Activated CD4-positive, alpha-beta T cell treated with anti-CD3 and anti-CD28 coated beads for 1 hour (primary cell): ENCODE measurements around the gene ATP8B4.
"Not testable (repeated sequence)": the region's sequence is repeated elsewhere in the genome, so short reads cannot be mapped to it uniquely, and the experiment has no call there.

ENCODE experiments used
- DNase-seq: peaks from one replicate; pipeline ENCODE4 v3.0.0-alpha.2; 2020

ATP8B4 gene

DNA sequence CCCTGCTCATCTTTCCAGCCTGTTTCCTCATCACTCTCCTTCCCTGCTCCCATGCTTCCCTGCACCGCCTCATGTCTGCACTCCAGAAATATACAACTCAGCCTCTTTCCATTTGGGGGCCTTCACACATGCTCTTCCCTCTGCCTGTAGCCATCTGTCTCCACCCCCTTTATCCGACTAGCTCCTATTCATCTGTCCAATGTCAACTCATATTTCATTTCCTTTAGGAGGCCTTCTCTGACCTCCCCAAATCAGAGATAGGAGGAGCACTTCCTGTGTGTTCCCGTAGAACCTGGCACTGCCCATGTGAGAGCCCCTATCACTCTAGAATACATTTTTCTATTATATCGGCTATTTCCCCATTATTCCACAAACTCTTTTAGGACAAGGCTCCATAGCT is 10.6 kb downstream of the ATP8B4 start:
- DNase-seq: no peak

DNA sequence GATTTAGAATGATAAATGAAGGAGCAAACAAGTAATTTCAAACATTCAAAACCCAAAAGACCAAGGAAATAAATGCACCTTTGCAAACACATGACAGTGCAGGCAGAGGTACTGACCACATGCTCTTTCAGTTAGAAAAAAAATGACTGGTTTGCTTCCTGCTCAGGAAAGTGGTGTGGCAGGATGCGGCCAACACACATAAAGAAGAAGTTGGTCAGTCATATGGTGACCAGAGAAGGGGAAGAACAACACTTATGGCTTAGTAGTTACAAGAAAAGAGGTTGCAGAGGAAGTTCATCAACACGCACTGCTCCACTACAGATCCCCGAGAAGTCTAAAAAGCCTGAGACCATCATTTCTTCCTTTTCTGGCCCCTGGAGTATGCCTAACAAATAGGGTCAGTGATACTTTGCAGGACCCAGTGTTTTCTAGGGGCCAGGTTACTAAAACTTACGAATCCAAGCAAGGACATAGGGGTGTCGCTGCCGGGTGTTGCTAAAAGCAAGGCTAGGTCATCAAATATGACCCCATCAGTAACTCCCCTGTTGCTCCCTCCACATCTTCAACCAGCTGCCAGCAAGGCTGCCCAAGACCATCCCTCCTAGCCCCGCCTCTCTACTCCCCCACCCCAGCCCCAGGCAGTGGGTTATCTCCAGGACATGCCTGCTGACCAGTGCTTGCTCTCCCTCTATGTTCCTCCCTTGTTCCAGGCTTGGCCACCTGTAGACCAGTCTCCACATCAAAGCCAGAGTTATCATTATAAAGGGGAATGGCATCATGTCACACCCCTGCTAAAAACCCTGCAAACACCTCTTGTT is 11.2 kb downstream of the ATP8B4 start:
- DNase-seq: no peak

DNA sequence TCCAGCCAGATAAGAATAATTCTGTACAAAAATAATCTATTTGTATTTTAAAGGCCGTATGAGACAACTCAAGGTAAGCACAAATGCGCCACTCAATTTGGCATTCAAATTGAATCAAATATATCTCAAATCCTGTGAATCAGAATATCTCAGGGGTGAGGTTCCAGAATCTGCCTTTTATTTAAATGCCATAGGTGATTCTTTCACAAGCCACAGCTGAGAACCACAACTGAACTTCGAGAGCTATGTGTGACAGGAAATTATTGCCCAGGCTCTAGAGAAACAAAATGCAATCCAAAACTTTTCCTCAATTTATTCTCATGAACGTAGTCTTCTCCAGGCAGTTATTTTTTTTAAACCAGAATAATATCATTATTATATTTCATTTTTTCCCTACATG is 11.9 kb downstream of the ATP8B4 start:
- no peak for DNase-seq

DNA sequence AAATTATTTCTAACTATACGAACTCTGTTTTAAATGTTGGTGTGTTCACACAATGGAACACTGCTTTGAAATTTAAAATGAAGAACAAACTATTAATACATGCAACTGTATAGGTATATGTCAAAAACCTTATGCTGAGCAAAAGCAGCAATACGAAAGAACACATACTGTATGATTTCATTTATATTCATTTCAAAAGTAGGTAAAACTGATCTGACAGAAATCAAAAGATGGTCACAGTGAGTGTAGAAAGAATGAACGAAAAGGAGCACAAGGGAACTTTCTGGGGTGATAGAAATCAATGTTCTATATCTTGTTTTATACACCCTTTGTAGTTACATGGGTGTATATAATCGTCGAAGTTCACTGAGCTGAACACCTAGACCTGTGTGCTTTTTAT is 12.6 kb downstream of the ATP8B4 start:
- DNase-seq: no peak

DNA sequence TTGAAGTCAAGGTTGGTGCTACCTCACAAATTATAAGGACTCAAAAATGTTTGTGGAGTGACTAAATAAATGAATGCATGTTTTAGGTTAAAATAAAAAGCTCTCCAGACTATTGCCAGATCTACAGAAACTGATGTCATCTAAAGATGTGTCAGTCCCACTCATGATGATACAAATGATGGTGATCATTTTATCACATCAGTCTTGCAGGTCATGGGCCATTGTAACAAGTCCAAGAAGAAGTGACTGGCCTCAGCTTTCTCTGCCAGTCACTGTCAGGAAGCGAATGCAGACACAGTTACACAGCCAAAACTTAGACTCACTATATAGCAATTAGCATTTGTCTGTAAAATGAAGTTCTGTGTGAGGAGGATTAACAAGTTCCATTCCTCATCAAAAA is 18.5 kb downstream of the ATP8B4 start:
- no peak for DNase-seq

DNA sequence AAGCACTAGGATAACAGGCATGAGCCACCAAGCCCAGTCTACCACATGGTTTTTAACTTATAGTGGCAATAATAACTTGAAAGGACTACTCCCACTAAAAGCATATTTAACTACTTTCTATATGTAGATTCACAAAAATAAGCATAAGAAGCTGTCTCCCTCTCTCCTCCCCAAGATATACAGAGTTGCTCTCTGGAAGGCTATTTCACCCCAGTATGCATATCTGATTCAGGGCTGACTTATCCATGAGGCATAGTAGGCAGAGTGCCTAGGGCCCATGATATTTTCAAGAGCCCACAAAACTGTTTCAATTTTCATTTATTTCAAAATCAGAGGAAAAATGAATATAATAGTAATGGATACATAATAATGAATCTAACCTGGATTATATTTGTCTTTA is 20.5 kb downstream of the ATP8B4 start:
- DNase-seq: no peak

DNA sequence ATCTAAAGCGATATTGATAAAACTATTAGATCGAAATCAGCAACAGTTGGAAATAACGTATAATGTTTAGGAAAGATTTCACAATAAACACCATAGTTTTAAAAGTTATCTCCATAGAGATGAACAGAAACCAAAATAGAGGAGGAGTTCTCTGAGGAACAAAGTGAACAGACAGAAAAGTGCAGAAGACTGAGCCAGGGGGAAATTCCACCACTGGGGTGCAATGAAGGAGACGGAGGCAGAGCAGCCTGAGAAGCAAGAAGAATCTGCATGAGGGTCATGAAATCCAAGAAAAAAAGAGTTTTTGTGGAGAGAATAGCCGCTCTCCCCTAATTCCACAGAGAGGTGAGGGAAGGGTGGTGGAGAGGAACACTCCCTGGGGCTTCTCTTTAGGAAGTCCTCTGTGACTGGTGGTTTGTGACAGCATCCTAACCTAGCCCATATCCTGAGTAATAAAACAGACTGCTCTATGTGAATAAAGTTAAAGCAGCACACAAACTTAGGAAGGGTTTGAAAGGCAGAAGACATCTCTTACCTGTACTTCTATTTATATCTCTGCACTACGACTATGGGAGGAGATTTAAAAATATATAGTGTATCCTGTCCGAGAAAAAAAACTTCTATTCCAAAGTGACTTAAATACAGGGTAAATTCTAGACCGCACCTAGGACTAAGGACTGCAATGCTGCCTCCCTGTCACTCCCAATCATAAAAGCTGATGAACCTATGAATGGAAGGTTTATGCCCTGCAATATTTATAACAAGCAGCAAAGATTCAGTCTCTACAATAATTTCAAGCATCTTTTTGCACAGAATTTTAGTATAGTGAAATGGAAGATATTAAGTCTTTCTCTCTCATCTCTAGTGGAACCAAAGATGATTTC is 22.9 kb downstream of the ATP8B4 start:
- no peak for DNase-seq

DNA sequence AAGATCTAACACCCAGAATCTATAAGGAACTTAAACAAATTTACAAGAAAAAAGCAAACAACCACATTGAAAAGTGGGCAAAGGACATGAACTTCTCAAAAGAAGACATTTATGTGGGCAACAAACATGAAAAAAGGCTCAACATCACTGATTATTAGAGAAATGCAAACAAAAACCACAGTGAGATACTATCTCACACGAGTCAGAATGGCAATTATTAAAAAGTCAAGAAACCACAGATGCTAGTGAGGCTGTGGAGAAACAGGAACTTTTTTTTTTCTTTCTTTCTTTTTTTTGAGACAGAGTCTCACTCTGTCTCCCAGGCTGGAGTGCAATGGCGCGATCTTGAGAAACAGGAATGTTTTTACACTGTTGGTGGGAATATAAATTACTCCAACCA is 29.6 kb downstream of the ATP8B4 start:
- not testable (repeated sequence) for DNase-seq

DNA sequence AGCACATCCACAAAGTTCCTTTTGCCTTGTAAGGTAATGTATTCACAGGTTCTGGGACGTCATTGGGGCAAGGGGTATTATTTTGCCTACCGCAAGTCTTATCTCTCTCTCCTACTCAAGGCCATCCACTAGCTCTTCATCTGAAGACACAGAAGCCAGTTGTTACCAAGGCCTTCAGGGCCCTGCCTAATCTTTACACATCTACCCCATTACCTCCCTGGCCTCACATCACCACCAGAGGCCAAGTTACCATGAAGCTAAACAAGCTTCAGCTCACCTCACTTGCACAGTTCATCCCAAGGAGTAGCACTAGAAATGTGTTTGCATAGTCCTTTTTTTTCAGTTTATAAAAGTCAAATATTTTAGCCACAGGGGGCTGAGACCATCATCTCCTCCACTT is 34.1 kb downstream of the ATP8B4 start:
- DNase-seq: no peak

DNA sequence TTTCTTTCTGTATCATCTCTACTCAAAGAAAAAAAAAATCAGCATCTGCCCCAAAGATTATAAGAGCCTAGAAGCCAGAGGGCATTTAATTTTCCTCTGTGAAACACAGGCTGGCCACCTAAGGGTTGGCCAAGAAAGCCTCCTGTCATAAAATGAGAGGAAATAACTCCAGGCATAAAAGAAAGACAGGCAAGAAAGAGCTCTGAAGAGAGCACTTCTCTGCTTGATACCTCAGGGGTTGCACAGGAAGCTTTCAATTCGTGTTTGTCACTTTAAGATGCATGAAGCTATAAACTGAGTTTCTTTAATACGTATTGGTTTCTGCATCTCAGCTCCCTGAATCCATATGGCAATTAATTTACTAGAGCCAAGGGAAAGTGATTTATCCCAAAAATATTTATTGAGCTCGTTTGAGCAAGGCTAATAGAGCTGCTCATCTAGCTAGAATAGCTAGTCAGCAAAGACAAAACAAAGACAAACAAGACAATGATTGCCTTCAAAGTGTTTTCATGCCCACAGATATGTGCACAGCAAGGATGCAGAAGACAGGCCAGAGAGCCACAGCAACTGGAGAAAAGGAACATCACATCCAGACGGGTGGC is 35.5 kb downstream of the ATP8B4 start:
- DNase-seq: no peak

DNA sequence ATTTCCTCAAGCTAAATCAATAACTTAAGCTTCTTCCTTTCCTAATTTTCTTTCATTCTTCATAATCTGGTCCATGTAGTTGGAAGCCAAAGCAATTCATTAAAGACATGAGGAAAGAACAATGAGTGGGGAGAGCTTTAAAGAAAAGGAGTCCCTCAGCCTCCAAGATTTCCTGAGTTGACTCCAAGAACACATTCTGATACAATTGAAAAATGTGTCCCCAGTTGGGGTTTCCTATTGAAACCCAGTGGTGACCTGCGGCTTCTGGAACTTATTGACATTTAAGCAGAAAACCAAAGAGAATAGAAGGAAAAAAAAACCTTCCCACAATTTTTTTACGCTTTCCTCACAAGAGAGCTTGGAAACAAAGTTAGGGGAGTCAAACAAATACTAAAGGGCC is 37.0 kb downstream of the ATP8B4 start:
- DNase-seq: no peak

DNA sequence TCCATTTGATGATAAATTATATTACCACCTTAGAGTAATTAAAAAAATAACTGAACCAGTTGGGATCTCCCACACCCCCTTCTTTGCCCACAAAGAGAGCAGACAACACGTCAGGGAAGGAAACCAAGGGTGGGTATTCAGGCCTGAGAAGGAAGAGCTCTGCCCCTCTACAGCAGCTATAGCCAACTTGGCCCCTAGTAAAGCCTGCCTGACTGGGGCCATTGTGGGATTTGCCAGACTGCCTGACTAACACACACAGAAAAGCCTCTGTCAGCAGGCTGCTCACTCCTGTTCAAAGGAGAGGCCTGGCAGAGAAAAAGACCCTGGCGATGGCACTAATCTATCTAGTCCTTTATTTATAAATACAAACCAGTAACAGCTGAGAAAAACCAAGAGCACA is 41.4 kb downstream of the ATP8B4 start:
- no peak for DNase-seq

DNA sequence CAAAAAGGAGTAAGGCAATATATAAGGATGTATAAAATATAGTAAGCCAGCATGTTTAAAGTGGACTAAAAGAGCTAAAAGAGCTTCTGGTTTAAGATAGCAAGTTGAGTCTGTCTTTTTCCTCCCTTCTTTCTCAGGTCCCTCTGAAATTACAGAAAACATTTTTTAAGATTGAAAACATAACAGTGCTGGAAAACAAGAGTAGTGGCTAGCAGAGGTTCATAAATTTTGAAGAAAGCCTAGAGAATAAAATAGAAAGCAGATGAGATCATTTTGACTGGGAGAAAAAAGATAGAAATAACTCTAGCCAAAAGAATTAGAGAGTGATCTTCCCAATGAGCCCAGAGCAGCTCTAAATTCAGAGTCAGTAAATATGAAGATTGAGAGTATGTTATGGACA is 41.9 kb downstream of the ATP8B4 start:
- DNase-seq: no peak

DNA sequence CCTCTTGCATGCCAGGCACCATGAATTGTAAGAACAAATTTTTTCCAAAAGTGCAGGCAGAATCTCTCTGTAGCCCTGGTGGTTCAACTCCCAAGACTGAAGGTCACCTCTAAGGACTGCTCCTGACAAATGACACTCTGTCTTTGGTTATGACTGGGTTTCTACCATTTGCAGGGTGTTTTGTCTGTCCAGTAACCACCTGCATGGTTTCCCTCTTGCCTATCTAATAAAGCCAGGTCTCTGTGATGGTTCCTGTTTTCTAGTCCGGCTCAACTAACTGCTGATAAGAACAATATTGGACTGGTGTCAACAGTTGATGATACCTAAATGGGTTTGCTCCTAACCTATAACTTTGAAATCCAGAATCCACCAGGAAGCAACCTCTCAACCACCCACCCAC is 43.7 kb downstream of the ATP8B4 start:
- no peak for DNase-seq

DNA sequence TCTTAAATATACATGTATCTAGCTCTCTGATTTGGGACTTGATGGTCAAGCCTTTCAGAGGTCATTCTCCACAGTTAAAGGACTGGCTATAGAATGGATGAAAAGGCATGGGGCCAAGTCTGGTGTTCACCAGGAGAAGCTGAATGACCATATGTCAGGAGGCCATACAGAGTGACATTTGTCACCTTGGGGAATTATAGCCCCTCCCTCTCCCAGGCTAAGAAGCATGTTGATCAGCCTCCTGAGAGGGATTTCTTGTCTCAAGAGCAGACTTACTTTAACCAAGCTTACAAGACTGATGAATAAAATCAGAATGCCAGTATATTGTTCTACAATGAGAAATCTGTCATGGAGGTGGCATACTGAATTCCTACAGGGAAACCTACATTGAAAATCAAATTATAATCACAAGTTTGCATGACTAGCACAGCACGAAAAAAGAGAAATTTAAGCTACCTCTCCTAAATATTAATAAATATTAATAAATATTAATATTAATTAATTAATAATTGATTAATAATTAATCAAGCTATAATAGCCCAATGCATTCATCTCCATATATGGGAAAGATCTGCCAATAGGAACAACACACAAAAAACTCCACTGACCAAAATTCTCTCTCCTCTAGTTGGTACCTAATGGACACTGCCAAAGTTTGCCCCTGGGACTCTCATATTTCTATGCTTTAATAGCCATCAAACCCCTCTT is 47.3 kb downstream of the ATP8B4 start:
- no peak for DNase-seq

DNA sequence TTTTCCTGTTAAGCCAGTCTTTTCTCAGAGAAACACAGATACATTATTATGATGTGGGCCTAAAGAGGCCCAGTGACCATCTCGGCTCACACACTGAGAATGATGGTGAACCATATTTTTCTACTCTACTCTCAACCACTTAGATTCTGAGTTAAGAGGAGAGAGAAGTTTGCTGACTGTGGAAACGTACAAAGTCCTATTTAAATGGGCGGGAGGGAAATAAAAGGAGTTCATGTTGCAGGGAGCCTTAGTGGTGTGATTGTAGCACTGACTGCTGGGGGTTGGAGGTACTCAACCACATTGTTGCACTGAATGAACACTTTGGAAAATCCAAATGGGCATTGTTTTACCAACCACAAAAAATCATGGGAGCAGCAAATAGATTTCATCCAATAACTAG is 51.0 kb downstream of the ATP8B4 start:
- DNase-seq: no peak

DNA sequence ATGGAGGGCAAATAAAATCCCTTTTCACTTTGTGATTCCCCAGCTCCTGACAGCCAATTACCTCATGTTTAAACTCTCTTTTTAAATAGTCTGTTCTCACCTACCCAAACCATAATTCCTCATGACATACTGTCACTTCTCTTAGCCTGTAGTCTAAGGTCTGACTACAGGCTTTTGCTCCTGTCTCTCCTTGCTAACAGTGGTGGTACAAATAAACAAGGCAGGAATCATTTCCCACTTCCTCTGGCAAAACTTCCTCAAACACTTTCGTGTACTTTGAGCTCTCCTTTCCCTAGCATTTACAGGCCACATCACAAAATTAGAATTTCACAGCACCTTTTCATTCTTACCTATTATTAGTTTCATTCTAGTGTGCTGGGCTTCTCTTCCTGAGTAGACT is 51.8 kb downstream of the ATP8B4 start:
- no peak for DNase-seq

DNA sequence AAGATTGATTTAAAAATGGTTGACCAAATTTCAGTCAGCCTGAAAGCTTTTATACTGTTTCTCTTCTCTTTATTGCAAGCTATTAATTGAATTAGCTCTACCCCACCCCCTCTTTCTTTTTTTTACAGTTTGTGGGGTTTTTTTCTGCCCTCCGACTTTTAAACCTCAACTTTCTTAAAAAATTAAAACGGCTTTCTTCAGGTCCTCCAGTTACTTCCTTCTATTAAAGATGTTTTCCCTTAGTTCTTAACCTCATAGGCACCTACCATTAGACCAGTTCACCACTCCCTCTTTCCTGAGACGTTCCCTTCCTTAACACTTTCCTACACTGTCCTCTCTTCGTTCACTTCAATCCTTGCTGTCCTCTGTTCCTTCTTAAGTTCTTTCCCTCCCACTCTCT is 52.4 kb downstream of the ATP8B4 start:
- DNase-seq: no peak

DNA sequence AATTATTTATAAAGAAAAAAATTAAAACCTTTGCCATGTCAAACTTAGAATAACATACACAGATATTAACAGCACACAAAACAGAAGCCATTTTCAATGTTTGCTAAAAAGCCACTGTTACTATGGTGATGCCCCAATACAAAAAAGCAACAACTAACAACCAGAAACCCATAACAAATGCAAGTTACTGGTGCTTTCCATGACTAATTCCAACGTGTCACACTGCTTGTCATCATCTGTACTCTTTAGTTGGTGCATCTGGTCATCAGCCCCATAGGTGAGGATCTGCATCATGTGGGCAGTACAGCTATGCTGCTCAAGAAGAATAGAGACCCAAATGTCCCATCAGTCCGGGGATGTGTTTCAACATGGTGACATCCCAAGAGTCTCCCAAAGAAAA is 52.8 kb downstream of the ATP8B4 start:
- DNase-seq: no peak

DNA sequence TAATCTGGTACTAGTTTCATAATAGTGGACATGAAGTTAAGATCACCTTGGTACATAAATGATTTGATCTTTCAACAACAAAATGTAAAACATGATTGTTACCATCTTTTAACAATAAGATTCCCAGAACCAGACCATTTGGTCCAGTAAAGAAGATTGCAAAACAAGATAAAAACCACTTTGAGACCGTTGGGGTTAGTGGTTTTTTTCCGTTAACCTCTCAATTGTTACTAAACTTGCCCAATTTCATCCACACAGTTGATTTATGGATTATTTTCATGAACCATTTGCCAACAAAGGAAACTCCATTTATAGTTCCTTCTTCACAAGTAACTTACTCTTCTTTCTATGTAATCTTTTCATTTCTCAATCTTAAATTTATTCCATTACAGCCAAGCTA is 53.8 kb downstream of the ATP8B4 start:
- no peak for DNase-seq

DNA sequence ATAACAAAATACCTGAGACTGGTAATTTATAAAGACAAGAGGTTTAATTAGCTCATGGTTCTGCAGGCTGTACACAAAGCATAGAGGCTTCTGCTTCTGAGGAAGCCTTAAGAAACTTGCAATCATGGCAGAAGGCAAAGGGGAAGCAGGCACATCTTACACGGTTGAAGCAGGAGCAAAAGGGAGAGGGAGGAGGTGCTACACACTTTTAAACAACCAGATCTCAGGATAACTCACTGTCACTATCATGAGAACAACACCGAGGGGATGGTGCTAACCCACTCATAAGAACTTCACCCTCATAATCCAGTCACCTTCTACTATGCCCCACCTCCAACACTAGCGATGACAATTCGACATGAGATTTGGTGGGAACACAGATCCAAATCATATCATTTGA is 54.4 kb downstream of the ATP8B4 start:
- no peak for DNase-seq

DNA sequence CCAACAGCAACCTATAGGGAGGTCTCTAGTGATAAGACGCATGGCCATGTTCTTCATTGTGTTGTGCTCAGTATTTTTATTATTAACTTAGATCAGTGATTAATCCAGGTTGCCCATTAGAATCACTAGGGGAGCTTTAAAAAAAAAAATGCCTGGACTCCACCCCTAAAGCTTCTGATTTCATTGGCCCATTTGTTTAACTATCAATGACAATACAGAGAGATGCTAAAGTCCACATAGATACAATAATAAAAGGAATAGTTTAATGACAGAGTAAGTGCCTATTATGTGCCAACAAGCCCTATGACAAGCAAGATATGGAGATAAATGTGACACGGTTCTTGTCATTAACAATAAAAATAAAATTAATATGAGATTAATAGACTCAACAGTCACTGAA is 55.8 kb downstream of the ATP8B4 start:
- no peak for DNase-seq

DNA sequence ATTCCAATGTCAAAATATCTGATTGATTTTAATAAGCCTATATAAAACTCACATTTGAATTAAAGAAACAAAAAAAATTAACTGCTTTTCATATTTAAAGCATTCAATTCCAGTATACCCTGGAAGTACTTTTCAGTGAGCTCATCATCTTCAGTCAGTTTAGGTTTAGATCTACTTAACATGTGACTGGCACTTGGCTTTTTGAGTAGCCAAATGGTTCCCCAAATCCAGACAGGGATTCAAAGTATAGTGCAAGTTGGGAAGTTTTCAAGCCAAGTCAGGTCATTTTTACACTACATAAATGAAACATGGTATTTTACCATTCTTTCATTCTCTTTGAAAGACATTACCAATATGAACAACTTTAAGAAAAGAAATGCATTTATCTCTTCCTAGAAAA is 57.5 kb downstream of the ATP8B4 start:
- no peak for DNase-seq
